DOHH2 (cell line): ENCODE measurements around the gene APLP1.

Experiments
- CTCF ChIP-seq: fragments of 200-600 bp; sonication (generic); IDR thresholded peaks from one replicate; pipeline ENCODE4 v1.5.1; 2014; ENCODE audit warnings: antibody characterized with exemption, mild to moderate bottlenecking, low read depth, low read length; ENCODE audit not compliant: poor library complexity, severe bottlenecking
- EZH2phosphoT487 ChIP-seq: fragments of 200-600 bp; sonication (generic); IDR thresholded peaks from 2 replicates; pipeline ENCODE4 v1.6.1; 2017; ENCODE audit warnings: borderline replicate concordance, mild to moderate bottlenecking, antibody characterized with exemption, low read length, moderate library complexity, mixed read lengths

DNA sequence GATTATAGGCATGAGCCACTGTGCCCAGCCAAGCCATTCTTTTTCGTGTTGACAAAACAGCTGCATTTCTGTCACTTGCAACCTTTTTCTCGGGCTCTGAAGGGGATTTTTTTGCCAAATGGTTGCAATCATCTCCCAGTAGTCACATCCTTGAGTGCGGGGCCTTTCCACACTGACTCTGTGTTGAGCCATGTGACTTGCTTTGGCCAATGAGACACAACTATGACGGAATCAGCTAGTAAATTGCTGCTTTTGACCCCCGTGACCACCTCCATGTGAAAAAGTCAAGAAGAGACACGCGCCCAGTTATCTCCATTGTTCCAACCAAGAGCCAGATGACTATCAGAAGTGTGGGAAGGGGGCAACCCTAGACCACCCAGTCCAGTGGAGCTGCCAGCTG is 34.4 kb upstream of the APLP1 start:
- TF ChIP-seq CTCF (no peak), EZH2phosphoT487 (no peak)
